Smooth muscle cell of the coronary artery (primary cell): ENCODE results near the gene CCDC85B. TPM values are rescaled to one million over a fixed set of nuclear protein-coding genes. Genes with fewer than 3 reads are reported as not detected.

Source experiments
- total RNA-seq: library from RNA; depleted of rRNA; stranded (reverse); fragments of >200 nt; gene quantifications from 2 replicates; pipeline ENCODE4 v1.2.3, GENCODE V29; 2014; ENCODE audit warnings: low replicate concordance

CCDC85B gene
- 28.1 and 51.0 TPM in 2 replicates for total RNA-seq

DNA sequence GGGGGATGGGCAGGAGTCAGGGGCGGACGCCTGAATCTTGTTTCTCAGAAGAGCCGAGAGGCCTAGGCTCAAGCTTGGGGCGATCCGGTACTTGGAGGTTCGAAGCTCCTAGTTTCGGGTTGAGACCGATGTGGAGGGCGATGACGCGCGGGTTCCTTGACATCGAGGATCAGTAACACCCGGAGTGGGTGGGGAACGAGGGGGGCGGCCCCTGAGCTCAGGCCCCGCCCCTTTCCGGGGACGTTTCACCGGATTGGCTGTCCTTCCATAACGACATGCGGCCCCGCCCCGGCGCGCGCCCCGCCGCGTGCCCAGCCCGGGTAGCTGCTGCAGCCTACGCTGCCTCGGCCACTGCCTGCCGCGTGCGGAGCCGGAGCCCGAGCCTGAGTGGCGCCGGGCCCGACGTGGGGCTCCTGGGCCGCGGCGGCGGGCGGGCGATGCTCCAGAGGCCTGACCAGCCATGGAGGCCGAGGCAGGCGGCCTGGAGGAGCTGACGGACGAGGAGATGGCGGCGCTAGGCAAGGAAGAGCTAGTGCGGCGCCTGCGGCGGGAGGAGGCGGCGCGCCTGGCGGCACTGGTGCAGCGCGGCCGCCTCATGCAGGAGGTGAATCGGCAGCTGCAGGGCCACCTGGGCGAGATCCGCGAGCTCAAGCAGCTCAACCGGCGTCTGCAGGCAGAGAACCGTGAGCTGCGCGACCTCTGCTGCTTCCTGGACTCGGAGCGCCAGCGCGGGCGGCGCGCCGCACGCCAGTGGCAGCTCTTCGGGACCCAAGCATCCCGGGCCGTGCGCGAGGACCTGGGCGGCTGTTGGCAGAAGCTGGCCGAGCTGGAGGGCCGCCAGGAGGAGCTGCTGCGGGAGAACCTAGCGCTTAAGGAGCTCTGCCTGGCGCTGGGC is at the start of gene CCDC85B:
Gene CCDC85B (plus strand): TSS at position 350 of the 895 bp plus-strand sequence. CDS start 111 bp downstream, at position 461.

DNA sequence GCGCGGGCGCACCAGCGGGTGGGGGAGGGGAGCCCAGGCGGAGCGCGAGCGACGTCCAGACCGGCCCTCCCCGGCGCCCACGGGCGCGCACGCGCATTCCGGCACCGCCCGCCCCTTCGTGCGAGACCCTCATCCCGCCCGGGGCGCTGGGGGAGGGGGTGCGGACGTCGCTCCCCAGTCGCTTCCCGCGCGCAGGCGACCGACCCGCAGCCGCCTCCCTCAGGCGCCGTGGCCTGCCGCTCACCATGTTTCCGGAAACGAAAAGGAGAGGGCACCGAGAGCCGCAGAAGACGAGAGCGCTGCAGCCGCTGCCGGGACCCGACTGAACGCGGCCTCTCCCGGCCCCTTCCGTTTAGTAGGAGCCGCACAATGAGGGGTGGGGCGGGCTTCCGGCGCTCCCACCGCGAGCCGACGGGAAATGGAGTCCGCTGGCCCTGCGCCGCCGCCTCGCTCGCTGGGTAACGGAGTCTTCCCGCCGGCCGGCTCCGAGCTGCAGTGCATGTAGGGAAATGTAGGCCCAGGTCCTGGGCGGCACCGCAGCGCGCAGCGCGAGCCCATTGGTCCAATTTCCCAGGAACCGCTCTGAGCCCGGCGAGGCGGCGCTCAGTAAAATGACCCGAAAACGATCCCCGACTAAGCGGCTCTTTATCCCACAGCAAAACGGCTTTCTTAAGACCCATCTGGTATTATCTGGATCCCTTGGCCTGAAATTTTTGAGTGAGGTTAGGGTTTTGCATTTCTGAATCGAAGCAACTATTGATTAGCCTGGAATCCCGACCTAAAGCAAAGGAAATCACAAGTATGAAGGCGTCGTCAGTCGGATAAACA is 32.4 kb upstream of the CCDC85B start, which contains the start of gene CFL1:
Gene CFL1 (minus strand): TSS at position 328 of the 828 bp plus-strand sequence. CDS start 81 bp downstream, at position 247.

DNA sequence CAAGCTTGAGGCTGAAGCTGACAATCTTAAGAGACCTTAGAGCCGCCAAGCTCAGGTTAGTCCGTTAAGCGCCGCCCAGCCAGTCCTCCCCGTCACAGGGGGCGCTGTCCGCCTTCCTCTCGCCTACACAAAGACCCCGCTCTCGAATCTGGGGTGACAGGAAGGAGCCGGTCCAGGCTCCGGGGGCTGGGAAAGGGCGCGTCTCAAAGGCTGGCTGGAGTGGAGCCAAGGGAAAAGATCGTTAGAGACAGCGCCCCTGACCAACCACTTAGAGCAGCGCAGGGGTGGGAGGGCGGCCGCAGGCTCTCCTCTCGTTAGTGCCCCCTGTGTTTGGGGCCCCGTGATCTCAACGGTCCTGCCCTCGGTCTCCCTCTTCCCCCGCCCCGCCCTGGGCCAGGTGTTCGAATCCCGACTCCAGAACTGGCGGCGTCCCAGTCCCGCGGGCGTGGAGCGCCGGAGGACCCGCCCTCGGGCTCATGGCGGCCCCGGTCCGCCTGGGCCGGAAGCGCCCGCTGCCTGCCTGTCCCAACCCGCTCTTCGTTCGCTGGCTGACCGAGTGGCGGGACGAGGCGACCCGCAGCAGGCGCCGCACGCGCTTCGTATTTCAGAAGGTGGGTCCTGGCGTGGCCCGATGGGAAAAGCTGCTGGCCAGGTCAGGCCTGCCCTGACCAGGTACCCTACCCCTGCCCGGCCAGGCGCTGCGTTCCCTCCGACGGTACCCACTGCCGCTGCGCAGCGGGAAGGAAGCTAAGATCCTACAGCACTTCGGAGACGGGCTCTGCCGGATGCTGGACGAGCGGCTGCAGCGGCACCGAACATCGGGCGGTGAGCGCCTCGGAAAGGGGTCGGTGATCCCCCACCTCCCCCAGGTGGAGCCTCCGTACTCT is 30.0 kb upstream of the CCDC85B start, which contains the start of gene MUS81:
Gene MUS81 (plus strand): TSS at position 156 of the 887 bp plus-strand sequence. CDS start 321 bp downstream, at position 477.

DNA sequence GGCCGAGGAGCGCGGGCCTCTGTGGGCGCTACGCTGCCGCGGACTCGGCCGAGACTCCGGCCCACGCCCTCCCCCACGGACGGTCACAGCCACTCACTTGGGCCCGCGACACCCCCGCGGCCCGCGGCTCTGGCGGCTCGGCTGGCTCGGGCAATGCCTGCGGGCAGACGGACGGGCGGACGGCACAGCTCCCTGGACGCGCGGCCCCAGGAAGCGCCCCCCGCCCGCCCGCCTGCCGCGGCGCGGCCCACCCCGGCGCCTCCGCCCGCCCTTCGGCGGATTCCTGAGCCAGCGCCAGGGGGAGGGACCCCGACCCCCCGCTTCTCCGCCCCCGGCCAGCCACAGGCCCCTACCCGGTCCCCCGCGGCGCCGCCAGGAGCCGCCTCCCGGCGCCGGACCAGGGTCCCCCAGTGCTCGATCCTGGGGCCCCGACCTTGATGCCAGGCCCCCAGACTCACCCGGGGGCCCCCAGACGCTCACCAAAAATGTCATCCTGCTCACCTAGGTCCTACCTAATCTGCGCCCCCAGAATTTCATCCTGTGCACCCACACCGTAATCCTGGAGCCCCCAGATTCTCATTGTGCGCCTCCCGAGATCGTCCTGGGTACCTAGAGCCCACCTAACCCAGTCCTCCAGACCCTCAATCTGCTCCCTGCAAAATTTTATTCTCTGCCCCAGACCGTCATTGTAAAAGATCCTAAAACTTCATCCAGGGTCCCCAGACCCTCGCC is 17.7 kb upstream of the CCDC85B start, which contains the start of gene EFEMP2:
Gene EFEMP2 (minus strand): TSS at position 215 of the 732 bp plus-strand sequence. CDS start 446 bp downstream, outside the sequence.

DNA sequence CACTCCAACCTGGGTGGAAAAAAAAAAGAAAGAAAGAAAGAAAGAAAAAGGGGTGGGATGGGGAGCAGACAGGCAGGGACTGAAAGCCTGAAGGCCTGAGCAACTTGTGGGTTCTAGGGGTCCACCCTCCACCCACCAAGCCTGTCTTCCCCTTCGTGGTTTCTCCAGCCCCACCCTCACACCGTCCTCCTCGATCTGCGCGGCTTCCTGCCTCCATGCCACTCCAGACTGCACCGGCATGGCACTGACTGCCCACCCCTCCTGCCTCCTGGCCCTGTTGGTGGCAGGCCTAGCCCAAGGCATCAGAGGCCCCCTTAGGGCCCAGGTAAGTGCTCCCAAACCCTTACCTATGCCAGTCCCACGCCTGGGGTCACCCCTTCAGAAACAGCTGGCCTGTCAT is 10.9 kb upstream of the CCDC85B start, which contains the start of gene CTSW:
Gene CTSW (plus strand): TSS at position 221 of the 400 bp plus-strand sequence. CDS start 18 bp downstream, at position 239.

DNA sequence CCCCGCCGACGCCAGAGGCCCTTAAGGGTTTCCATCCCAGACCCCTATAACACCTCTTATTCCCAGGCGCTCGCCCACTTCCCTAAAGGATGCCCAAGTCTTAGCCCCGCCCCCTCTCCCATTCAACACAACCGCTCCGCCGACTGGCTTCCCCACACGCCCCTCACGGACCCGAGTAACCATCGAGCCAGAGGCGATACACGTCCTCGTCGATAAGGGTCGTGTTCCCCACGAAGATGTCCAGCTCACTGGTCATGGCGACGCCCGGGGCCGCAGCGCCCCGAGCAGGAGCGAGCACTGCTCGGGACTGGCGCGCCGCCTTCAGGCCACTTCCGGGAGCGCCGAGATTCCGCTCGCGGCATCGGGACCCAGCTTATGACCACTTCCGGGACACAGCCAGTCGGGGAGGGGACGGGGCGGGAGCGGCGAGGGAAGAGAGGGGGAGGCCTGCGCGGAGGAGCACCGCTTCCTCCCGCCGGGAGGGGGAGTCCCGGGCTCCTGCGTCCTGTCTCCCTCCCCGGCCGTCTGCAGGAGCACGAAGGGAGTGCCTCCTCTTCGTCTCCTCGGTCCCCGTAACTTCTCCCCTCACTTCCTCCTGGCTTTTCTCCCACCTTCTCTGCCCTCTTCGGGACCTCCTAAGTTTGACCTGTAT is 2.2 kb upstream of the CCDC85B start, which contains the start of gene FIBP:
Gene FIBP (minus strand): TSS at position 309 of the 652 bp plus-strand sequence. CDS start 53 bp downstream, at position 256.

DNA sequence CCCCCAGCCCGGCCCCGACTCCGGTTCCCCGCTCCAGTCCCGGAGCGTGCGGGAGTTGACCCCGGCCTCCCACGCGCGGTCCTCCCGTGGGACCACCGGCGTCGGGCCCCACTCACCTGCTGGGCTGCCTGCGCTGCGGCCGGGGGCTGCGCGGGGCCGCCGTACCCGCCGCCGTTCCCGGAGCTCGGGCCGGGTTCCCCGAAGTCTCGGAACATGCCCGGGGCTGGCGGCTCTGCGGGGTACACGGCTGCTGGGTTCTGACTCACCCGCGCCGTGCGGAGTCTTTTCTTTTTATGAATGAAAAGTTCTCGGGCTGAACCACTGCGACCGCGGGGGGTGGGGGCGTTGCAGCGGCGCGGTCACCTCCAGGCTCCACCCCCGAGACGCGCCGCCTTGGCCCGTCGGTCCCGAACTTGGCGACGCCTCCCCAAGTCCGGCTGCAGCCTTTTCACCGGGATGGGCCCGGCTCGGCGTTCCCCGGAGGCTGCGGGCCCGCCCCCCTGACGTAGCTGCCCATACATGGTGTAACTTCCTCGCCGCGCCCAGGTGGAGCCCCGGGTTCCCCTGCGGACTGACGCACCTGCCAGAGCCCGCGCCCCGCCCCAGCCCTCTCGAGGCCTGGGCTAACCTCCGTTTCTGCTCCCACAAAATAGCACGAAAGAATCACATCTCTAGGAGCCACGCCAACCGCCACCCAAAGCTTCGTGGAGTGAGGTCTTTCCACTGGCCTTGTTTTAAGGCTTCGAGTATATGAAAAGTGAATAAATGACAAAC is 9.8 kb downstream of the CCDC85B start, which contains the start of gene FOSL1:
Gene FOSL1 (minus strand): TSS at position 264 of the 774 bp plus-strand sequence. CDS start 49 bp downstream, at position 215.

DNA sequence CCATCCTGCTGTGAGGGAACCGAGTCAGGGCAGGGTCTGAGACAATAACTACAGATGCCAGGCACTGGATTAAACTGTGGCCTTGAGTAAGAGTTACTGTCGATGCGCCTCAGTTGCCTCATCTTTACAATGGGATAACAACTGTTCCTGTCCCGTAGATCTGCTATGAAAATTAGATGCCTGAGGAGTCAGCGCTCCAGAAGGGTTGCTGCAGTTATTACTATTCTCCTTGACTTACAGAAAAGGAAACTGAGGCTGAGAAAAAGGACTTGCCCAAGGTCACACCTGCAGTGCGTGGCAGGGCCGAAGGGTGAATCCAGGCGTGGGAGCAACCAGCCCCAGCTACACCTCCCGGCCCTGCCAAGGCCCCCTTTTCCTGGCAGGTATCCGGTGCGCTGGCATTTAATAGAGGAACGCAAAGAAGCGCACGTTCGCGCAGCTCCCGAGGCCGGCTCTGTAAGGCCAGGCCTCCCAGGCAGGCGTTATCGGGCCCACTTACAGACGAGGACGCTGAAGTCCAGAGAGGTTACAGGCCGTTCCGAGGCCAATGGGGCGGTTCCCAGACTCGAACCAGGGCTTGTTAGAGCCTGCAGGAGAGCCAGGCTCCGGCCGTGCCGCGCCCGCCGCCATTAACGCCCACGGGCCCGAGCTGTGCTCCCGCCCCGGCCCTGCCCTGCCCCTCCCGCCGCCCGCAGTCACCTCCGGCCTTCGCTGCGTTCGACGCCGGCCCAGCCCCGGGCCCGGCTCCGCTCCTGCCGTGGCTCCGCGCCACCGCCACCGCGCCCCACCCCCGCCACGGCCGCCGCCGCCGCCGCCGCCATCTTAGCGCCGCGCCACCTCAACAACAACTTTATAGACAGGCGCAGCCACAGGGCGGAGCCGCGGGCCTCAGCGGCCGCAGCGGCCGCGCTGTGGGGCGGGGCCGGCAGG is 28.0 kb downstream of the CCDC85B start, which contains the start of gene C11orf68:
Gene C11orf68 (minus strand): TSS at position 852 of the 930 bp plus-strand sequence. CDS start 31 bp downstream, at position 821.

DNA sequence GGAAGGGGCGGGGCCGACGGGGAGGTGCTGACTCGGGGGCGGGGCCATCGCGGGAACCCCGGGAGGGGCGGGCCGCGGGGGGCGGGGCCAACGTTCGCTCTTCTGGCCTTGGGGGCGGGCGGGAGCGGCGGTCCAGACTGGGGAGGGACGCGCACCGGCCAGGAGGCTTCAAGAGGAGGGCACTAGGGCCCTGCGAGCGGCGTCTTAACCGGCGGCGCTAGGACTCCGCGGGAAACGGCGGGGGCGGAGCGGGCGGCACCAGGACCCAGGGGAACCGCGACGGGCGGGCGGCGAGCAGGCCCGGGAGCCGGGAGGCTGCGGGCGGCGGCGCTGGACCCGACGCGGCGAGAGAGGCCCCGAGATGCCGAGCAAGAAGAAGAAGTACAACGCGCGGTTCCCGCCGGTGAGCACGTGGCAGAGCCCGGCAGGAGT is 28.7 kb downstream of the CCDC85B start, which contains the start of gene DRAP1:
Gene DRAP1 (plus strand): TSS at position 286 of the 432 bp plus-strand sequence. CDS start 76 bp downstream, at position 362.

Other genes starting within 250 kb of the CCDC85B start
- 12.9 and 17.1 TPM in 2 replicates for gene RELA, start 227.8 kb upstream of the CCDC85B start, total RNA-seq
- gene KAT5, start 178.4 kb upstream of the CCDC85B start, total RNA-seq, result 42.8 and 57.1 TPM in 2 replicates
- 37.2 and 40.5 TPM in 2 replicates for gene RNASEH2C, start 169.9 kb upstream of the CCDC85B start, total RNA-seq
- 1.9 and 4.4 TPM in 2 replicates for gene AP5B1, start 109.7 kb upstream of the CCDC85B start, total RNA-seq
- not detected in 2 replicates for gene OVOL1, start 103.6 kb upstream of the CCDC85B start, total RNA-seq
- gene SNX32, start 56.7 kb upstream of the CCDC85B start, total RNA-seq, result 1.1 and 4.3 TPM in 2 replicates
- 1,218 and 1,682 TPM in 2 replicates for gene CFL1, start 32.5 kb upstream of the CCDC85B start, total RNA-seq
- gene MUS81, start 30.2 kb upstream of the CCDC85B start, total RNA-seq, result 24.6 and 40.7 TPM in 2 replicates
- 81.4 and 103 TPM in 2 replicates for gene EFEMP2, start 17.9 kb upstream of the CCDC85B start, total RNA-seq
- gene CTSW, start 10.8 kb upstream of the CCDC85B start, total RNA-seq, result not detected in 2 replicates
- 206 and 226 TPM in 2 replicates for gene FIBP, start 2.2 kb upstream of the CCDC85B start, total RNA-seq
- gene FOSL1, start 9.7 kb downstream of the CCDC85B start, total RNA-seq, result 0.94 and 5.3 TPM in 2 replicates
- 14.7 and 15.8 TPM in 2 replicates for gene C11orf68, start 28.4 kb downstream of the CCDC85B start, total RNA-seq
- 156 and 329 TPM in 2 replicates for gene DRAP1, start 28.8 kb downstream of the CCDC85B start, total RNA-seq
- gene TSGA10IP, start 54.8 kb downstream of the CCDC85B start, total RNA-seq, result not detected in 2 replicates
- 59.2 and 75.6 TPM in 2 replicates for gene SART1, start 71.1 kb downstream of the CCDC85B start, total RNA-seq
- 30.3 and 32.8 TPM in 2 replicates for gene EIF1AD, start 111.5 kb downstream of the CCDC85B start, total RNA-seq
- 9.2 and 26.8 TPM in 2 replicates for gene BANF1, start 111.8 kb downstream of the CCDC85B start, total RNA-seq
- 2.3 and 2.8 TPM in 2 replicates for gene CST6, start 121.3 kb downstream of the CCDC85B start, total RNA-seq
- 0.68 TPM in 1 of 2 replicates, not detected in the other for gene CATSPER1, start 135.8 kb downstream of the CCDC85B start, total RNA-seq
- gene GAL3ST3, start 158.5 kb downstream of the CCDC85B start, total RNA-seq, result 0.38 TPM in 1 of 2 replicates, not detected in the other
- gene SF3B2, start 161.7 kb downstream of the CCDC85B start, total RNA-seq, result 71.4 and 114 TPM in 2 replicates
- 53.6 and 59.8 TPM in 2 replicates for gene PACS1, start 179.6 kb downstream of the CCDC85B start, total RNA-seq